H1 (cell line): Measurements from ENCODE around the gene TNPO3. TPM values are rescaled to one million over a fixed set of nuclear protein-coding genes. Genes with fewer than 3 reads are reported as not detected.

ENCODE experiments used
- EP300 ChIP-seq, 2 experiments: IDR thresholded peaks; 1 replicate in 1 of 2; 2 replicates in 1 of 2; pipeline ENCODE4 v1.6.1; 2011 to 2012; ENCODE audit warnings: low read depth in 2 of 2, low read length in 2 of 2, mild to moderate bottlenecking in 2 of 2, borderline replicate concordance in 1 of 2, inconsistent platforms in 1 of 2, moderate library complexity in 1 of 2
- HDAC2 ChIP-seq, 2 experiments: fragments of 300-600 bp in 1 of 2; sonication (generic) in 1 of 2; IDR thresholded peaks; 2 replicates each; pipeline ENCODE4 v1.6.1; 2011 to 2012; ENCODE audit warnings: low read depth in 2 of 2, low read length in 2 of 2, mild to moderate bottlenecking in 2 of 2, moderate library complexity in 2 of 2, borderline replicate concordance in 1 of 2, inconsistent platforms in 1 of 2
- POLR2A ChIP-seq, 2 experiments: IDR thresholded peaks; 1 replicate in 1 of 2; 2 replicates in 1 of 2; pipeline ENCODE4 v1.6.1; 2011; ENCODE audit warnings: low read depth in 2 of 2, low read length in 2 of 2, mild to moderate bottlenecking in 2 of 2; ENCODE audit errors: control extremely low read depth in 1 of 2
- SP4 ChIP-seq: IDR thresholded peaks from 2 replicates; pipeline ENCODE4 v1.6.1; 2012; ENCODE audit warnings: low read length, inconsistent platforms
- polyA plus RNA-seq, 7 experiments: library from polyadenylated mRNA; depleted of rRNA in 3 of 7; stranded (reverse) in 5 of 7; unstranded in 2 of 7; fragments of >200 nt in 5 of 7; fragments of 200-250 nt in 2 of 7; gene quantifications; 1 replicate in 5 of 7; 2 replicates in 1 of 7; 4 replicates in 1 of 7; pipeline versions ENCODE4 v1.2.1 to v1.2.3, GENCODE V29; 2011 to 2013; ENCODE audit warnings: missing spikeins in 2 of 7, mixed read lengths in 2 of 7
- total RNA-seq: library from RNA; stranded (reverse); fragmentation: NEBNext Ultra II Directional; extraction: Animal tissue kit (Norgen Biotek cat#: 25700); gene quantifications from 2 replicates; pipeline ENCODE4 v1.2.1, GENCODE V29; 2021

Gene TNPO3
- total and polyA plus RNA-seq, 2 of the 8 experiments (the other 6 are each of a cell fraction or from before 2014, with no cell fraction given), result 67.6 to 99.2 TPM

- no peak for TF ChIP-seq POLR2A (IDR thresholded peaks at IDR 0.05; ENCODE audit: control extremely low read depth in 1 of 2, low read depth in 2 of 2, low read length in 2 of 2)
- no peak for TF ChIP-seq EP300 (IDR thresholded peaks at IDR 0.05; ENCODE audit: borderline replicate concordance in 1 of 2, low read depth in 2 of 2, low read length in 2 of 2)
- TF ChIP-seq HDAC2 (IDR thresholded peaks at IDR 0.05; ENCODE audit: borderline replicate concordance in 1 of 2, low read depth in 2 of 2, low read length in 2 of 2), result no peak
- no peak for TF ChIP-seq SP4
Observed at GRCh38 chr7:129010075-129010474, 44.8 kb downstream of the TNPO3 start (continued).
